H1 (cell line): ENCODE data around the gene RAMP1. TPM values are rescaled to one million over a fixed set of nuclear protein-coding genes. Genes with fewer than 3 reads are reported as not detected.

Experiments used
- CTCF ChIA-PET: fragments of 300-600 bp; sonication (Branson Sonifier 250); formaldehyde crosslinking; loops from one replicate; lab custom pipeline; 2021; ENCODE audit not compliant: partially characterized antibody; lab: Charles Lee
- POLR2A ChIA-PET: fragments of 300-600 bp; sonication (Branson Sonifier 250); formaldehyde crosslinking; loops from one replicate; lab custom pipeline; 2021; ENCODE audit warnings: inconsistent platforms; ENCODE audit not compliant: partially characterized antibody; lab: Charles Lee
- DNase-seq, 2 experiments: peaks; one replicate each; pipeline versions ENCODE4 v3.0.0 to v3.0.0-alpha.2; 2010 to 2022; ENCODE audit warnings: low spot score in 2 of 2, low read depth in 1 of 2, mixed read lengths in 1 of 2
- FAIRE-seq: peaks from 2 replicates; lab custom pipeline; 2011; peaks lifted over from hg19 to GRCh38; lab: Jason Lieb, UNC
- H2AFZ ChIP-seq: 2 replicates; pipeline ENCODE4 v1.8.1; 2012; ENCODE audit warnings: low read length, inconsistent platforms
- H2AK5ac ChIP-seq: 2 replicates; pipeline ENCODE4 v1.6.1; 2013; ENCODE audit warnings: low read depth, low read length
- H2BK120ac ChIP-seq: replicated peaks from 2 replicates; pipeline ENCODE3; 2013; ENCODE audit warnings: low read depth, low read length, inconsistent platforms
- H2BK12ac ChIP-seq: 2 replicates; pipeline ENCODE4 v1.6.1; 2013; ENCODE audit warnings: low read depth, low read length
- H2BK15ac ChIP-seq: 2 replicates; pipeline ENCODE4 v1.6.1; 2013; ENCODE audit warnings: low read length
- H2BK20ac ChIP-seq: 2 replicates; pipeline ENCODE4 v1.6.1; 2013; ENCODE audit warnings: low read length
- H2BK5ac ChIP-seq: 2 replicates; pipeline ENCODE4 v1.6.1; 2013; ENCODE audit warnings: low read depth, low read length
- H3K14ac ChIP-seq: 2 replicates; pipeline ENCODE4 v1.6.1; 2013; ENCODE audit warnings: inconsistent platforms; ENCODE audit not compliant: insufficient read length
- H3K18ac ChIP-seq: 2 replicates; pipeline ENCODE4 v1.6.1; 2013; ENCODE audit warnings: low read length; ENCODE audit errors: extremely low read depth
- H3K23ac ChIP-seq: 2 replicates; pipeline ENCODE4 v1.6.1; 2013; ENCODE audit warnings: inconsistent platforms; ENCODE audit not compliant: insufficient read length
- H3K23me2 ChIP-seq: 2 replicates; pipeline ENCODE4 v1.6.1; 2013; ENCODE audit warnings: low read depth, low read length
- H3K27ac ChIP-seq: 2 replicates; pipeline ENCODE4 v1.6.1; 2011; ENCODE audit warnings: low read depth, low read length, inconsistent platforms
- H3K27me3 ChIP-seq, 4 experiments: replicated peaks in 1 of 4; 1 replicate in 1 of 4; 2 replicates in 3 of 4; pipeline versions ENCODE4 v1.6.1 to v1.8.1; 2011 to 2013; ENCODE audit warnings: low read length in 3 of 4, mild to moderate bottlenecking in 3 of 4, inconsistent platforms in 2 of 4, mixed read lengths in 2 of 4, moderate library complexity in 1 of 4; ENCODE audit not compliant: control insufficient read depth in 3 of 4, insufficient read depth in 3 of 4; ENCODE audit errors: extremely low read depth in 1 of 4
- H3K36me3 ChIP-seq, 4 experiments: 2 replicates each; pipeline versions ENCODE4 v1.6.1 to v1.8.1; 2011 to 2013; ENCODE audit warnings: mild to moderate bottlenecking in 4 of 4, low read length in 3 of 4, moderate library complexity in 2 of 4, control low read depth in 1 of 4, inconsistent platforms in 1 of 4; ENCODE audit not compliant: insufficient read depth in 4 of 4, control insufficient read depth in 2 of 4
- H3K4ac ChIP-seq: replicated peaks from 2 replicates; pipeline ENCODE3; 2013; ENCODE audit warnings: low read length, low read depth, mixed read lengths, inconsistent platforms; ENCODE audit not compliant: insufficient read length
- H3K4me1 ChIP-seq, 4 experiments: replicated peaks in 1 of 4; 1 replicate in 1 of 4; 2 replicates in 3 of 4; pipeline versions ENCODE4 v1.6.1 to v1.8.1; 2011 to 2013; ENCODE audit warnings: low read length in 3 of 4, inconsistent platforms in 2 of 4, mixed read lengths in 1 of 4; ENCODE audit not compliant: insufficient read depth in 4 of 4, control insufficient read depth in 3 of 4
- H3K4me2 ChIP-seq, 2 experiments: 2 replicates each; pipeline versions ENCODE4 v1.6.1 to v1.8.1; 2011 to 2013; ENCODE audit warnings: low read depth in 2 of 2, low read length in 2 of 2, control low read depth in 1 of 2, inconsistent platforms in 1 of 2, mild to moderate bottlenecking in 1 of 2; ENCODE audit not compliant: insufficient read depth in 1 of 2
- H3K4me3 ChIP-seq, 4 experiments: fragments of 200-600, 300-600 bp in 1 of 4; sonication (generic), shearing (Covaris generic), sonication (Bioruptor Twin) in 1 of 4; 2 replicates each; pipeline versions ENCODE4 v1.5.1 to v1.8.1; 2011 to 2016; ENCODE audit warnings: low read length in 4 of 4, low read depth in 3 of 4, control low read depth in 2 of 4, inconsistent platforms in 2 of 4, mild to moderate bottlenecking in 2 of 4, mixed read lengths in 1 of 4, moderate library complexity in 1 of 4; ENCODE audit not compliant: insufficient read depth in 2 of 4; ENCODE audit errors: extremely low read depth in 1 of 4
- H3K56ac ChIP-seq: replicated peaks from 2 replicates; pipeline ENCODE3; 2013; ENCODE audit warnings: low read depth, mild to moderate bottlenecking, mixed read lengths, low read length, inconsistent platforms; ENCODE audit not compliant: insufficient read length
- H3K79me1 ChIP-seq: 2 replicates; pipeline ENCODE4 v1.6.1; 2013; ENCODE audit warnings: low read depth, low read length, control low read depth
- H3K79me2 ChIP-seq, 2 experiments: 2 replicates each; pipeline versions ENCODE4 v1.6.1 to v1.8.1; 2012 to 2013; ENCODE audit warnings: low read length in 2 of 2, mild to moderate bottlenecking in 2 of 2, inconsistent platforms in 1 of 2; ENCODE audit not compliant: insufficient read depth in 2 of 2, control insufficient read depth in 1 of 2
- H3K9ac ChIP-seq, 4 experiments: replicated peaks in 1 of 4; 1 replicate in 1 of 4; 2 replicates in 3 of 4; pipeline versions ENCODE4 v1.6.1 to v1.8.1; 2011 to 2013; ENCODE audit warnings: low read depth in 3 of 4, low read length in 3 of 4, control low read depth in 2 of 4, mild to moderate bottlenecking in 2 of 4, moderate library complexity in 2 of 4, inconsistent platforms in 1 of 4; ENCODE audit errors: extremely low read depth in 1 of 4
- H3K9me3 ChIP-seq, 2 experiments: 2 replicates each; pipeline versions ENCODE4 v1.6.1 to v1.8.1; 2012 to 2013; ENCODE audit warnings: mild to moderate bottlenecking in 2 of 2, moderate library complexity in 2 of 2, control low read depth in 1 of 2, inconsistent platforms in 1 of 2, low read depth in 1 of 2, low read length in 1 of 2, mixed read lengths in 1 of 2; ENCODE audit not compliant: insufficient read depth in 2 of 2
- H4K20me1 ChIP-seq, 2 experiments: replicated peaks in 1 of 2; 2 replicates each; pipeline versions ENCODE3 to v1.8.1; 2011 to 2013; ENCODE audit warnings: inconsistent platforms in 2 of 2, low read length in 2 of 2, mild to moderate bottlenecking in 1 of 2; ENCODE audit not compliant: insufficient read depth in 2 of 2, control insufficient read depth in 1 of 2
- H4K5ac ChIP-seq: 2 replicates; pipeline ENCODE4 v1.6.1; 2013; ENCODE audit warnings: low read length, low read depth, mixed read lengths, inconsistent platforms; ENCODE audit not compliant: insufficient read length
- H4K8ac ChIP-seq: 2 replicates; pipeline ENCODE4 v1.8.0; 2013; ENCODE audit warnings: mild to moderate bottlenecking, moderate library complexity, low read length, inconsistent platforms; ENCODE audit not compliant: insufficient read depth; ENCODE audit errors: extremely low read depth
- H4K91ac ChIP-seq: replicated peaks from 2 replicates; pipeline ENCODE3; 2013; ENCODE audit warnings: low read length, mixed read lengths, inconsistent platforms; ENCODE audit not compliant: insufficient read length
- CBX5 ChIP-seq: fragments of 300-800, 300-1000 bp; sonication (generic); IDR thresholded peaks from 2 replicates; pipeline ENCODE4 v1.7.1; 2016; ENCODE audit warnings: antibody characterized with exemption, low read length, low read depth
- CEBPB ChIP-seq: IDR thresholded peaks from 2 replicates; pipeline ENCODE4 v1.6.1; 2012; ENCODE audit warnings: low read depth, low read length
- CHD1 ChIP-seq: IDR thresholded peaks from 2 replicates; pipeline ENCODE4 v1.6.1; 2012; ENCODE audit warnings: low read depth, low read length, improper control_type of control experiment
- CHD2 ChIP-seq: IDR thresholded peaks from 2 replicates; pipeline ENCODE4 v1.6.1; 2012; ENCODE audit warnings: low read length, improper control_type of control experiment
- HDAC2 ChIP-seq, 2 experiments: fragments of 300-600 bp in 1 of 2; sonication (generic) in 1 of 2; IDR thresholded peaks; 2 replicates each; pipeline ENCODE4 v1.6.1; 2011 to 2012; ENCODE audit warnings: low read depth in 2 of 2, low read length in 2 of 2, mild to moderate bottlenecking in 2 of 2, moderate library complexity in 2 of 2, borderline replicate concordance in 1 of 2, inconsistent platforms in 1 of 2
- JUND ChIP-seq: IDR thresholded peaks from 2 replicates; pipeline ENCODE4 v1.6.1; 2011; ENCODE audit warnings: mild to moderate bottlenecking, improper control_type of control experiment, low read length
- MAFK ChIP-seq: IDR thresholded peaks from 2 replicates; pipeline ENCODE4 v1.6.1; 2012; ENCODE audit warnings: low read depth, mild to moderate bottlenecking, improper control_type of control experiment, low read length
- POLR2AphosphoS5 ChIP-seq: IDR thresholded peaks from 2 replicates; pipeline ENCODE4 v1.6.1; 2011; ENCODE audit warnings: low read depth, low read length
- POU5F1 ChIP-seq: IDR thresholded peaks from 2 replicates; pipeline ENCODE4 v1.6.1; 2011; ENCODE audit warnings: low read depth, mild to moderate bottlenecking, low read length, moderate library complexity
- SRF ChIP-seq: IDR thresholded peaks from 2 replicates; pipeline ENCODE4 v1.6.1; 2011; ENCODE audit warnings: mild to moderate bottlenecking, low read depth, low read length, moderate library complexity
- SUZ12 ChIP-seq: fragments of 200-600 bp; sonication (generic); IDR thresholded peaks from 2 replicates; pipeline ENCODE4 v1.6.1; 2012; ENCODE audit warnings: mild to moderate bottlenecking, inconsistent platforms, low read length, moderate library complexity, mixed read lengths
- WGBS, 2 experiments: shearing (Covaris generic) in 1 of 2; methylation state at CpG; one replicate each; pipeline versions ENCODE4 v1.1.6 to v1.1.7; 2013 to 2015; ENCODE audit warnings: low lambda C conversion rate in 2 of 2, mixed read lengths in 2 of 2, inconsistent platforms in 1 of 2, low coverage in 1 of 2, missing lambda C conversion rate in 1 of 2; ENCODE audit not compliant: insufficient replicate concordance in 2 of 2, insufficient coverage in 1 of 2, insufficient read length in 1 of 2; ENCODE audit errors: extremely low coverage in 1 of 2, missing lambda C conversion rate in 1 of 2; 5-methylcytosine and 5-hydroxymethylcytosine counted together
- polyA plus RNA-seq, 7 experiments: library from polyadenylated mRNA; depleted of rRNA in 3 of 7; stranded (reverse) in 5 of 7; unstranded in 2 of 7; fragments of >200 nt in 5 of 7; fragments of 200-250 nt in 2 of 7; gene quantifications; 1 replicate in 5 of 7; 2 replicates in 1 of 7; 4 replicates in 1 of 7; pipeline versions ENCODE4 v1.2.1 to v1.2.3, GENCODE V29; 2011 to 2013; ENCODE audit warnings: missing spikeins in 2 of 7, mixed read lengths in 2 of 7
- total RNA-seq: library from RNA; stranded (reverse); fragmentation: NEBNext Ultra II Directional; extraction: Animal tissue kit (Norgen Biotek cat#: 25700); gene quantifications from 2 replicates; pipeline ENCODE4 v1.2.1, GENCODE V29; 2021
- TF ChIP-seq, protein P1 (sequence below): IDR thresholded peaks from 2 replicates; pipeline ENCODE4 v1.6.1; 2012; ENCODE audit warnings: low read length, inconsistent platforms

RAMP1 gene
- total and polyA plus RNA-seq, 2 of the 8 experiments (the other 6 are each of a cell fraction or from before 2014, with no cell fraction given): 0.65 to 4.3 TPM

DNA sequence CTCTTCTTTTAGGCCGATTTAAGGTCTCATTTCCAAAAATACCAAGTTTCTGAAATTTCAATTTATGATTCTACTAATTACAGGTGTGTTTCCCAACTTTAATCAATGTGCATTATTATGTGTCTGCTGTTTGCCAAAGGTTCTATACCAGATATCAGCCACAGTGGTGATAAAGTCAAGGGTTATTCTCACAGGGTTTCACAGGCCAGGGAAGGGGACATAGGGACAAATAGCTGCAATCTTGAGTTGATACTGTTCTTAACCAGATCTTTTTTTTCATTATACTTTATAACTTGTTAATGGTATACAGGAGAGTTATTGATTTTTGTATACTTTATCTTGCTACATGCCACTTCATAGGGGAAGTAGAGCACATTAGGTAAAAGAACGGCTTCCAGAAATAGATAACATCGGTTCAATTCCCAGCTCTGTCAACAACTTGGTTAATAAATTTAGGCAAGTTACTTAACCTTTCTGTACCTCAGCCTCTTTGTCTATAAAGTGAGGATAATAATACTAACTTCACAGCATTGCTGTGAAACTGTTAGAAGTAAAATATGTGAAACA is 31.9 kb upstream of the RAMP1 start:
- no peak overlapping the region for H3K4ac ChIP-seq
- H3K27me3 ChIP-seq: no peaks in the 10 kb centered on the region
- H3K18ac ChIP-seq: no peak overlapping the region
- no peaks in the 10 kb centered on the region for H3K4me1 ChIP-seq
- FAIRE-seq (no peak), DNase-seq (no peak)
- H3K4me3 ChIP-seq: no peak overlapping the region
- no peaks in the 10 kb centered on the region for H3K9me3 ChIP-seq
- H4K91ac ChIP-seq: no peak overlapping the region
- H3K79me1 ChIP-seq: no peaks in the 10 kb centered on the region
- H3K79me2 ChIP-seq: no peaks in the 10 kb centered on the region
- H2AFZ ChIP-seq: no peak overlapping the region
- H2BK5ac ChIP-seq: no peak overlapping the region
- H3K56ac ChIP-seq: no peak overlapping the region
- H2BK12ac ChIP-seq: no peak overlapping the region
- TF ChIP-seq POLR2AphosphoS5 (no peak), JUND (no peak), CHD1 (no peak), CBX5 (no peak), HDAC2 (IDR thresholded peaks at IDR 0.05; ENCODE audit: borderline replicate concordance in 1 of 2, low read depth in 2 of 2, low read length in 2 of 2) (no peak), POU5F1 (no peak), CEBPB (no peak), MAFK (no peak), SUZ12 (no peak), SRF (no peak), CHD2 (no peak)
- TF ChIP-seq, protein P1, sequence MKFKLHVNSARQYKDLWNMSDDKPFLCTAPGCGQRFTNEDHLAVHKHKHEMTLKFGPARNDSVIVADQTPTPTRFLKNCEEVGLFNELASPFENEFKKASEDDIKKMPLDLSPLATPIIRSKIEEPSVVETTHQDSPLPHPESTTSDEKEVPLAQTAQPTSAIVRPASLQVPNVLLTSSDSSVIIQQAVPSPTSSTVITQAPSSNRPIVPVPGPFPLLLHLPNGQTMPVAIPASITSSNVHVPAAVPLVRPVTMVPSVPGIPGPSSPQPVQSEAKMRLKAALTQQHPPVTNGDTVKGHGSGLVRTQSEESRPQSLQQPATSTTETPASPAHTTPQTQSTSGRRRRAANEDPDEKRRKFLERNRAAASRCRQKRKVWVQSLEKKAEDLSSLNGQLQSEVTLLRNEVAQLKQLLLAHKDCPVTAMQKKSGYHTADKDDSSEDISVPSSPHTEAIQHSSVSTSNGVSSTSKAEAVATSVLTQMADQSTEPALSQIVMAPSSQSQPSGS: no peak
- no peaks in the 10 kb centered on the region for H4K20me1 ChIP-seq
- H3K27ac ChIP-seq: no peak overlapping the region
- WGBS, 2 experiments: 81% methylated on average over 3 of the region's 3 CpGs; no CpG with 5 or more reads in 1 of the 2 experiments
- no peak overlapping the region for H3K9ac ChIP-seq
- H3K23ac ChIP-seq: no peak overlapping the region
- ChIA-PET POLR2A (no interaction called here), CTCF (interaction anchor here (1.2 to 1.4 kb wide), 2 partner anchors 27 to 48 kb away, joined by 3 to 5 read pairs; no protein-coding TSS in a partner anchor)
- no peak overlapping the region for H4K5ac ChIP-seq
- no peaks in the 10 kb centered on the region for H3K23me2 ChIP-seq
- no peak overlapping the region for H2BK20ac ChIP-seq
- no peaks in the 10 kb centered on the region for H3K36me3 ChIP-seq
- no peak overlapping the region for H3K4me2 ChIP-seq
- H3K14ac ChIP-seq: no peak overlapping the region
- H2BK120ac ChIP-seq: no peak overlapping the region
- H2AK5ac ChIP-seq: no peak overlapping the region
- H4K8ac ChIP-seq: no peak overlapping the region
- no peak overlapping the region for H2BK15ac ChIP-seq
